A673 (cell line): ENCODE data around the gene FLT3.

ENCODE experiments used
- EZH2 ChIP-seq: fragments of 200-600 bp; sonication (generic); IDR thresholded peaks from 2 replicates; pipeline ENCODE4 v1.6.1; 2017; ENCODE audit warnings: borderline replicate concordance, low read depth, mild to moderate bottlenecking, mixed read lengths, antibody characterized with exemption, low read length; ENCODE audit not compliant: poor library complexity, severe bottlenecking
- TF ChIP-seq, protein P1 (sequence below): fragments of 300-800, 200-600 bp; sonication (generic); conservative IDR thresholded peaks from 2 replicates; pipeline ENCODE4 v1.5.1; 2017; ENCODE audit warnings: low read depth, mild to moderate bottlenecking, antibody characterized with exemption, low read length, moderate library complexity, mixed read lengths

DNA sequence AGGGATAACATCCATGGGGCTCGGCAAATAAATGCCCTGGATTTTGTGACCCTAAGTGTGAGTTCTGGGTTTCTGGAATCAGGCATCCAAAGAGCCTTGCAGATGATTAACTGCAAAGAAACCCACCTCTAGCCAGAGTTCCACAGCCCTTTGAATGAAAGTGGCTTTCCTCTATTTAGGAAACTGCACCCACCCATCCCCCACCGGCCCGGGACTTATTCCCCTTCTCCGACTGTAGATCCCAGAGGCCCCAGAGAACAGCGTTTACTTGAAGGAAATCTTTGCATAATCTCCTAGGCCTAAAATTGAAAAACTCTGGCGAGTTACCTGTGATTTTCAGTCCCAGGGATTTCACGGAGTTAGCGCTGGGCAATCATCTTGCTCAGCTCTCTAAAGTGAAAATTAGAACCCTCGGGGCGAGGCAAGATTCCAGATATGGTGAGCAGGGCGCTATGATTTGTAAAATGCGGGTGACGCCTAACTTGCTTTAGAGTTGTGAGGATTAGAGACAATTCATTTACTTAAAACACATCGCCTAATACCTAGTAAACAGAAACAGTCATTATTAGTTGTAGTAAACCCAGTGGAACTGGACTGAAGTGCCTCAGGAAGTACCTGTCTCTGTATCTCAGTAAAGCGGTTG, 121.3 kb downstream of the FLT3 start:
- peak; percentile 86 for TF ChIP-seq EZH2
- TF ChIP-seq, protein P1, sequence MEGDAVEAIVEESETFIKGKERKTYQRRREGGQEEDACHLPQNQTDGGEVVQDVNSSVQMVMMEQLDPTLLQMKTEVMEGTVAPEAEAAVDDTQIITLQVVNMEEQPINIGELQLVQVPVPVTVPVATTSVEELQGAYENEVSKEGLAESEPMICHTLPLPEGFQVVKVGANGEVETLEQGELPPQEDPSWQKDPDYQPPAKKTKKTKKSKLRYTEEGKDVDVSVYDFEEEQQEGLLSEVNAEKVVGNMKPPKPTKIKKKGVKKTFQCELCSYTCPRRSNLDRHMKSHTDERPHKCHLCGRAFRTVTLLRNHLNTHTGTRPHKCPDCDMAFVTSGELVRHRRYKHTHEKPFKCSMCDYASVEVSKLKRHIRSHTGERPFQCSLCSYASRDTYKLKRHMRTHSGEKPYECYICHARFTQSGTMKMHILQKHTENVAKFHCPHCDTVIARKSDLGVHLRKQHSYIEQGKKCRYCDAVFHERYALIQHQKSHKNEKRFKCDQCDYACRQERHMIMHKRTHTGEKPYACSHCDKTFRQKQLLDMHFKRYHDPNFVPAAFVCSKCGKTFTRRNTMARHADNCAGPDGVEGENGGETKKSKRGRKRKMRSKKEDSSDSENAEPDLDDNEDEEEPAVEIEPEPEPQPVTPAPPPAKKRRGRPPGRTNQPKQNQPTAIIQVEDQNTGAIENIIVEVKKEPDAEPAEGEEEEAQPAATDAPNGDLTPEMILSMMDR, result no peak
